Right renal pelvis (tissue), 4 donors: ENCODE results near the gene MED12L. TPM values are rescaled to one million over a fixed set of nuclear protein-coding genes. Genes with fewer than 3 reads are reported as not detected.

Experiments used
- DNase-seq, 4 donors: peaks; one replicate each; pipeline ENCODE4 v3.0.0-alpha.2; 2013; ENCODE audit warnings: low read depth in 4 of 4, low spot score in 3 of 4, missing footprints in 1 of 4
- polyA plus RNA-seq, 4 donors: library from polyadenylated mRNA; unstranded; fragments of 120-200 nt; gene quantifications; one replicate each; pipeline ENCODE4 v1.2.1, GENCODE V29; 2013; ENCODE audit not compliant: insufficient read length in 4 of 4

The MED12L gene
- polyA plus RNA-seq, 4 donors = 1.6 to 2.5 (median 2.0) TPM

- DNase-seq = no peak
Measured at GRCh38 chr3:151479452-151479851, 394.0 kb downstream of the MED12L start.

DNA sequence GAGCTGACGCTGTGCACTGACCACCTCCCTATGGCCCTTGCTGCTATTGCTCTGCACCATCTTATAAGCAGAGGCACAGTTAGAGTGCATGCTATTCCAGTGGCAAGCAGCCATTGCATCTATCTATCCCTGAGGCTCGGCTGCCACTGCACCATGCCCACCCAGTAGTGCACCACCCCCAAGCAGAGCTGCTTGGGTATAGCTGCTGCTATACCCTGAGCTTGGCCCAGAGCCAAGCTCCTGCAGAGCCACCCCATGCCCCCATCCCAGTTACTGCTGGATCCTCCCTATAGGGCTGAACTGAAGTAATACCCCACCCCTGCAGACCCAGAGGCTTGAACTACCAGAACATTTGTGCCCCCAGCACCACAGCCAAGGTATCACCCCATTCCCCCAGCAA is 395.0 kb downstream of the MED12L start:
- DNase-seq = no peak

DNA sequence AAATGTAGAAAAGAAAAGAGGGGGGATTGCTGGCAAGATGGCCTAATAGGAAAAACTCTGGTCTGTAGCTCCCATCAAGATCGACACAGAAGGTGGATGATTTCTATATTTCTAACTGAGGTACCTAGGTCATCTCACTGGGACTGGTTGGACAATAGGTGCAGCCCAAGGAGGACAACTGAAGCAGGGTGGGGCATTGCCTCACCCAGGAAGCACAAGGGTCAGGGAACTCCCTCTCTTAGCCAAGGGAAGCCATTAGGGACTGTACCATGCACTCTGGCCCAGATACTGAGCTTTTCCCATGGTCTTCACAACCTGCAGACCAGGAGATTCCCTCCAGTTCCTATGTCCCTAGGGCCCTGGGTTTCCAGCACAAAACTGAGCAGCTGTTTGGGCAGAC is 398.0 kb downstream of the MED12L start:
- no peak for DNase-seq

- DNase-seq = no peak
Measured at GRCh38 chr3:151483961-151484520, 398.6 kb downstream of the MED12L start.

Other genes starting within 250 kb of the MED12L start
- under 1 TPM in 1 of 4 donors, not detected in 3; 0.06 TPM for gene MINDY4B, start 180.2 kb upstream of the MED12L start, polyA plus RNA-seq
- gene CLRN1, start 112.9 kb upstream of the MED12L start, polyA plus RNA-seq = not detected
- under 1 TPM in 3 of 4 donors, not detected in 1; 0.21 to 0.42 (median 0.37) TPM for gene GPR171, start 117.6 kb downstream of the MED12L start, polyA plus RNA-seq
- under 1 TPM; 0.90 to 0.99 (median 0.94) TPM for gene P2RY14, start 192.9 kb downstream of the MED12L start, polyA plus RNA-seq
- under 1 TPM in 3 of 4 donors, not detected in 1; 0.11 to 0.40 (median 0.18) TPM for gene GPR87, start 231.2 kb downstream of the MED12L start, polyA plus RNA-seq
- gene P2RY13, start 243.9 kb downstream of the MED12L start, polyA plus RNA-seq = 1 to 10 TPM in 3 of 4 donors, under 1 TPM in 1; 0.32 to 2.2 (median 1.9) TPM